Iris pigment epithelial cell (primary cell): ENCODE data around the gene MASP1.
"Not testable (repeated sequence)": the region's sequence is repeated elsewhere in the genome, so short reads cannot be mapped to it uniquely, and the experiment has no call there.

ENCODE experiments used
- DNase-seq: peaks from one replicate; pipeline ENCODE4 v3.0.0-alpha.2; 2011; ENCODE audit warnings: low read depth

The MASP1 gene

DNA sequence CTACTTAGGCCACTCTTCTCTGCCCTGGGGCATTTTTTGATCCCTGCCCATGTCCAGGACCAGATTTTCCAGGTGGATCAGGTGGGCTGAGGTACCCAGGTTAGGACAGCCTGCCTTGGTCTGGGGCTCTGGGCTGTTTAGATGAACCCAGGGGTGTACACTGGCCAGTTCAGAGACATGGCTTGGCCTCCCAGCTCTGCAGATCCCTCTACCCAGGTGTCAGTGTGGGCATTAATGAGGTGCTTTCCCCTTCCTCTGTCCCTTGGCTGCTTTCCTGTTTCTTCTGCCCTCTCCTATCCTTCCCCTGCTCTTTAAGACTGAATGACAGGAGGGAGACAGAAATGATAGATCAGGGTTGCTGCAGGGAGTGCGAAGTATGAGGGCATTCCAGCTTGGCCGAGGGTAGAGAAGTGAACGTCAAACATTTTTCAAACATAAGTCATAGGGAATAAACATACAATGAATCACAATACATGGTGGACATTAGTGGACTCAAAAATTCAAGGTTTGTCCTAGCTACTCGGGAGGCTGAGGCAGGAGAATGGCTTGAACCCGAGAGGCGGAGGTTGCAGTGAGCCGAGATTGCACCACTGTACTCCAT lies 63.8 kb downstream of the MASP1 start:
- DNase-seq = peak; percentile 92

DNA sequence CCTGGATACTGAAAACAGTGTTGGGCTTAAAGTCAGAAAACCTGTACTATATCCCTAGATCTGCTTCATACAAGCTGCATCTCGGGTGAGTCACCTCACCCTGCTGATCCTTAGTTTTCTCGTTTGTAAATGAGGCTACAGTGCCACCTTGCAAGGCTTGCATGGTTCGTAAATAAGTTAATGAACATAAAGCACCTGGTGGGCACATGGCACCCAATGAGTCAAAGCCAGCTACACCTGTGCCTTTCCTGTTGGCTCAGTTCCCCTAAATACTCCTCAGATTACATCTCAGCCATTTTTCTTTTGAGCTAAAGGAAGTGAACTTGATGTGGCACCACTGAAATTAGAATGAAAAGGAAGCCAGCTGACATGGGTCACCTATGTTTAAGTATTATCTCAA lies 67.7 kb downstream of the MASP1 start:
- DNase-seq = peak; percentile 58

DNA sequence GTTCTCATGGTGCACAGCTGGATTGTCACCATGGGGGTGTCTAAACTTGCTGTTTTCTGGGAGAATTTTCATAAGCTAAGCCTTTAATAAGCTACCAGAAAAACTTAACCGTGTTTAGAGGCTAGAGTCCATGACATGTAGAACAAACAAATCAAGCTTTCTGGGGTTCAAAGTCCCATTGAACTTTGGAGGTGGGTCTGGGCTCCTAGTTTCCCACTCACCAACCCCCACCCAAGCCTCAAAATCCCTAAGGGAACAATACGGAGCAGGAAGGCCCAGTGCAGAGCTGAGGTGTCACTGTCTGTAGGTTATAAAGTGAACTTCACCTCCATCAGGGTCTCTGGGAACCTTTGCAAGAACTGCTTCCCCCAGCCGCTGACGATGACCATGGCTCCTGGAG lies 68.7 kb downstream of the MASP1 start:
- no peak for DNase-seq

DNA sequence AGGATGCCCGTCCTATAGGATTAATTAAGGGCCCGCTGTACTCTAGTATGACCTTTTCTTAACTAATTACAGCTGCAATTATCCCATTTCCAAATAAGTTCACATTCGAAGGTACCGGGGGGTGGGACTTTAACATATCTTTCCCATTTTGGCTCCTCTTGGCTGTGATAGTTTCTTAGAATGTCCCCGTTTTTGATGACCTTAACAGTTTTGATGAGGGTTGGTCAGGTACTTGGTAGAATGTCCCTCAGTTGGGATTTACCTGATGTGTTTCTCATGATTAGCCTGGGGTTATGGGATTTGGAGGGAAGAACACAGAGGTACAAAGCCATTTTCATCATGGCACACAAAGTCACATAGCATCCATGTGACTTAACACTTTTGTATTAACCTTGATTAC lies 76.1 kb downstream of the MASP1 start:
- DNase-seq = no peak

DNA sequence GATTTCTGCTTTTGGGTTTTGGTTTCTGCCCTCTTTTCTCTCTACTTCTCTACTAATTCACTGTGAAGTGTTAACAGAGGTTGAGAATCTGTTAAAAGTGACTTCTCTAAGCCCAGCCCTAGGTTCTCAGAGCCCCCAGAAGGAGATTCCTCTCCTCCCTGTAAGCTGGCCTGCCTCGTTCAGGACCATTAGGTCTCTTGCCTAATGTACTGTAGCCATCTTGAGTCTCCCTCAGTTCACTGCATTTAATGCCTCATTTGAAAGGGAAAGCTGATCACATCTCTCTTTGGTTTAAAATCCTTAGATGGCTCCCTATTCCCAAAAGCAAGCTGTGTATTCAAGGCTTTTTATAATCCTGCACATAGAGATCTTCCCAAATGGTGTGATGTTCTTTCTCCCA lies 77.9 kb downstream of the MASP1 start:
- DNase-seq = no peak

DNA sequence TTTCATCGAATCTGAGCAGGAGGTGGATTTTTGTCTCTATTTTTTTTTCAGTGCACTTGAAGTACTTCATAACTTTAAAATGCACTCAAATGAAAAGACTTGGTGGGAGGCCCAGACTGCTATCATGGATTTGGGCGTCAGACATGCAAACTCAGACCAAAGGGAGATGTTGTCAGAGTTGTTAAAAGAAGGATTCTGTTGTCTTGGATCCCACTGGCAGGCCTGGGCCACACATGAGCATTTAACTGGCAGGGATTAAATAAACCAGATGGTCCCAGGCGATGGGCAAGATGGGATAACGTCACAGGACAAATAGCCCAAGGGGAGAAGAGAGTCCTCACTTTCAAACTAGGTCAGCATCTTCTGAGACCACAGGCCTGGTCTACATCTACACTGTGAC lies 78.8 kb downstream of the MASP1 start:
- DNase-seq = no peak

DNA sequence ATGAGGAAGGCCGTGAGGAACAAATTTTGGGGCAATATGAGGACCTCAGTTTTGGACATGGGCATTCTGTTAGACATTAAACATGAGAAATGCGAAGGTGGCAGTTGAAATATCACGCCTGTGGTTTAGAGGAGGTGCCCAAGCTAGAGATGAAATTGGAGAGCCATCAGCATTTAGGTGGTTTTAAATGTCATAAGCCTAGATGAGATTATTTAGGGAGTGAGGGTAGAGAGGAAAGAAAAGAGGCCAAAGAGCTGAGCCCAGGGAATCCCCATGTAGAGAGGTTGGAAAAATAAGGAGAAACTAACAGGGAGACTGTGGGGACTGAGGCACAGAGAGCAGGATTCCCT lies 79.4 kb downstream of the MASP1 start:
- no peak for DNase-seq

DNA sequence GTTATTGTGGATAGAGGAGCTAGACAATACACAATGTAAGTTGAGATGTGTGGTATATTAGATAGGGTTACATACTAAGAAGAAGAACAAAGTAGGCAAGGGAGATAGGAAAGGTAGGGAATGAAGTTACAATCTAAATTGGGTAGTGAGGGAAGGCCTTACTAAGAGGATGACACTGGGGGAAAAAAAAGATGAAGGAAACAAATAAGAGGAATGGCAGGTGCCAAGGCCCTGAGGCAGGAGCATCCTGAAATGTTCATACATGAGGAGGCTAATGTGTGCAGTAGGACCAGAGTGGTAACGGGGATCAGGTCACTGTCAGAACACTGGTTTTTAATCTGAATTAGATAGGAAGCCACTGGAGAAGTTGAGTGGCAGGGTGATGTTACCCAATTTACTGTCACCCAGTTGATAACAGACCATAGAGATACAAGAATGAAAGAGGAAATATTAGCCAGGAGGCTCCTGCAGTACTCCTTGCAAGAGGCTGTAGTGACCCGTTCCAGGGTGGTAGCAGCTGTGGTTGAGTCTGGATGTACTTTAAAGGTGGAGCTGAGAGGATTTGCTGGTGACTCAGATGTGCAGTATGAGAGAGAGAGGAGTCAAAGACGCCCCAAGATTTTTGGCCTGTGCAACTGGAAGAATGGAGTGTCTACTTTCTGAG lies 79.9 kb downstream of the MASP1 start:
- peak; percentile 68 for DNase-seq

DNA sequence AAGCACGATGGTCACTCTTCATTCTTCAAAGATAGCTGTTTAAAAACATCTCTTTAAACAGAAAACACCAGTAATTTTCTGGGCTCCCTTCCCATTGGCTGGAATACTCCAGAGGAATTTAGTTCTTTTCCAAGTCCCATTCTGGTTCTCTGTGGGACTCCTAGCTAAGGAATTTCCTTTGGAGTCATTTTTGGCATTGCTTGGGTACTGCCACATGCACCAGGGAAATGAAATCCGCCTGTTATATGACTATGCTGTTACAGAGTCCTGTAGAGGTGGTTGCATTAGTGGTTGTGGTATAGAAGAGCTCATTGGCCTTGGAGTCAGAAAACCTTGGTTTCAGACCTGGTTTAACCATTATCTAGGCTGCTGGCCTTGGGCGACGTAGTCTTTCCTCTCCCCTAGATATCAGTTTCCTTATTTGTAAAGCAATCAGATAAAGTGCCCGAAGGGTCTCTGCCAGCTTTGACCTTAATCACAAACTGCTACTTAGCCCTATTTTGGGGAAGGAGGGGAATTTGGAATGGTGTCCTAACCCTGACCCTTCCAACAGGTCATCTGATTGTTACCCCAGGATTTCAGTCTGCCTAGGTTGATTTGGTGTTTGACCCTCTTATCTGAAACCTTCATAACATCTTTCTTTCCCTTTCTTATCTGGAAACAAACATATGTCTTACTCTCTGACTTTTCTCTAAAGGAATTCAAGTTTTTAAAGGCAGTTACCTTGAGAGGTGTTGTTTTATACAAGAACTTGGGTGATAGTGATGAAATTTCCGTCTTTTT lies 80.8 kb downstream of the MASP1 start:
- no peak for DNase-seq

DNA sequence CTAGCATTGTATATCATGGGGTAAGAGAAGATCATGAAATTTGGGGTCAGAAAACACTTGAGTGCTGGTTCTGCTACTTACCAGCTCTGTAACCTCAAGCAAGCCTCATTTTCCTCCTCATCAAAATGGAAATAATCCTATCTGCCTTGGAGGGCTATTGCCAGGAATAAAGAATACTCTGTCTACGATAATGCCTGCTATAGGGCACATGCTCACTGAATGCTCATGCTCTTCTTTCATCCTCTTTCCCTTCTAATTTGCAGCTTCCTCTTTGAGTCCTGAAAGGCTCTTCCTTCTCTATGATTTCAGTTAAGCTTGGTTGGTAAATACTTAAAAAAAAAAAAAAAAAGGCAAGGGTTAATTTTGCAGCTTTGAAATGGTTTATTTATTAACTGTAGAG lies 81.4 kb downstream of the MASP1 start:
- DNase-seq = no peak

DNA sequence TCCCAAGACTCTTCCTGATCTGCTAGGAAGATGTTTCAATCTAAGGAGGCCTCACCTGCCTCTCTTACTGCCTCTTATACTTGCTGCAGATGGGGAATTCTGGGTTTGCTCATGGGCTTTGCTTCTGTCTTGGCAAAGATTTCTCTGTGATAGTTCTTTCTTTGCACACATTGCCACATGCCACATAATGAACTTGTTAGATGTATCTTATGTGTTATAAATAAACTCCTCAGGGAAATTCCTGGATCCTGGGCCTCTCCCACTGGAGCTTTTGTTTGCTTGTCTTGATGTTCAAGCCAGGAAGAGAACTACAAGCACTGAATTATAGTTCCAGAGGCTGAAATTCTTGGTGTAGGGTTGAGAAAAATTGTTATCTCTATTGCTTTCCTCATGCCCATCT lies 82.0 kb downstream of the MASP1 start:
- DNase-seq = no peak

DNA sequence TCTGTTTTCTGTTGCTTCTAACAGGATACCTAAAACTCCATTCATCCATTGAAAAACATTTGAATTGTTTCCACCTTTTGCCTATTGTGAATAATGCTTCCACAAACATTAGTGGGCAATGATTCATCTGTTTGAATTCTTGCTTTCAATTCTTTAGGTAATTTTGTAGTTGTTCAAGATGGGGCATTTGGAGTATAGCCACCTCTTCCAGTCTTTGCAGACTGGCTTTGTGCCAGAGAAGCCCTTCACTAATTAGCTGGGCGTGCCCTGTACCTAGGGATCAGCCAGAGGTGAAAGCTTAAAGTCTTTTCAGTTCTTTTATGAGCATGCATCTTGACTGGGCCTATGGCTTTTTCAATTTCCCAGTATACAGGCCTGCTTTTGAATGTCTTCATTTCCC lies 83.4 kb downstream of the MASP1 start:
- peak; percentile 47 for DNase-seq

DNA sequence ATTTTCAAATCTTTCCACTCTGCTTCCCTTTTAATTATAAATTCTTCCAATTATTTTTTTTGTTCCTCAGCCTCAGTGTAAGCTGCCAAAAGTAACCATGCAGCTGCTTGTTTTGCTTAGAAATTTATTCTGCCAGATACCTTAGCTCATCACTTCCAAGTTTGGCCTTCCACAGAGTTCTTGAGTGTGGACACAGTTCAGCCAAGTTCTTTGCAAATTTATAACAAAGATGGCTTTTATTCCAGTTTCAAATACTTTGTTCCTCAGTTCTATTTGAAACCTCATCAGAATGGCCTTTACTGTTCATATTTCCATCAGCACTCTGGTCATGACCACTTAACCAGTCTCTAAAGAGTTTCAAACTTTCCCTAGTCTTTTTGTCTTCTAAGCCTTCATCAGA lies 83.9 kb downstream of the MASP1 start:
- no peak for DNase-seq

DNA sequence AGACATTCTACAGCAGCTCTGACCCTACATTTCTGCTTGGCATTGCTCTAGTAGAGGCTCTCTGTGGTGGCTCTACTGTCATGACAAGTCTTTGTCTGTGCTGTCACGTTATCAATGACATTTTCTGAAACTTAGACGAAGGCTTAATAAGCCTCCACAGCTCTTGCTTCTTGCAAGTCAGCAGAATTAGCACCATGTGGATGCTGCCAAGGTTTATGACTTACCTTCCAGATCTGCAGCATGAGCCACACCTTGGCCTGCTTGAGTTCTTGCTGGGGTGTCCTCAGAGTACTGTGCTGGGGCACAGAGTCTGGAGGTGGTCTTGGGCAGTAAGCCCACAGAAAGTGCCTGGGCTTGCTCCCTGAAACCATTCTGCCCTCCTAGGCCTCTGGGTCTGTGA lies 84.5 kb downstream of the MASP1 start:
- no peak for DNase-seq

DNA sequence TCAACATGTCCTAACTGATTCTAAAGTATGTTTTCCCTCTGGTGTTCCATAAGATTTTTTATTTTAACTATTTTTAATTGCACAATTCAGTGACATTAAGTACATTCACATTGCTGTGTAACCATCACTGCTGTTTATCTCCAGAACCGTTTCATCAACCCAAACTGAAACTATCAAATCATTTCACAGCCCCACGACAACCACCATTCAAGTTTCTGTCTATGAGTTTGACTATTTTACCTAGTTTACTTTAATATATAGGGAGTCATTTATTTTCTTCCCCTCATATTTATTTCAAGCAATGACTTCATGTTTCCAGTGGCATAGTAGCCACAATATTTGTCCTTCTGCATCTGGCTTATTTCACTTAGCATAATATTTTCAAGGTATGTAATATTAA lies 85.9 kb downstream of the MASP1 start:
- DNase-seq = no peak

DNA sequence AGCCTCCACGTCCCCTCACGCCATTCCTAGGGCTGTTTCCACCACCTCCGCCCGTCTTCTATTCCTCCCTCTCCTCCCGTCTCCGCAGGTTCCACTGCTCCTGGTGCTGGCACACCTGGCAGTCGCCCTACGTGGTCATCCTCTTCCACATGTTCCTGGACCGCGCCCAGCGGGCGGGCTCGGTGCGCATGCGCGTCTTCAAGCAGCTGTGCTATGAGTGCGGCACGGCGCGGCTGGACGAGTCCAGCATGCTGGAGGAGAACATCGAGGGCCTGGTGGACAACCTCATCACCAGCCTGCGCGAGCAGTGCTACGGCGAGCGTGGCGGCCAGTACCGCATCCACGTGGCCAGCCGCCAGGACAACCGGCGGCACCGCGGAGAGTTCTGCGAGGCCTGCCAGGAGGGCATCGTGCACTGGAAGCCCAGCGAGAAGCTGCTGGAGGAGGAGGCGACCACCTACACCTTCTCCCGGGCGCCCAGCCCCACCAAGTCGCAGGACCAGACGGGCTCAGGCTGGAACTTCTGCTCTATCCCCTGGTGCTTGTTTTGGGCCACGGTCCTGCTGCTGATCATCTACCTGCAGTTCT lies 92.0 kb downstream of the MASP1 start:
- DNase-seq = not testable (repeated sequence)

DNA sequence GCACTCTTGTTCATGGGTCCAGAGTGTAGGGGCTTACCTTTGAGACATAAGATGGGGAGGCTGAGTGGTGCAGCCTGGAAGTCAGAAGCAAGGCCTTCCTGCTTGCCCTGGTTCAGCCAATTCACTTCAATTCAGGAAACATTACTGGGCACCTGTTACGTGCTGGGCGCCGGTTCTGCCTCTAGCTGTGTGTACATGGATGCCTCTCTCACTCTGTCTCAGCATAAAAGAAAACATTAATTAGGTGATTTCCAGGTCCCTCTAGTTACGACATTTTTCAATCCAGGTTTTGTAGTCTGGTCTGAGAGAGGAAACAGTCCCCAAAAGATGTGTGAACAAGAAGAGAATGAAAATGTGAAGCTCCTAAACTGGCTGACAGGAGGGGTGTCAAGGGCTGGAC lies 93.0 kb downstream of the MASP1 start:
- DNase-seq = no peak

DNA sequence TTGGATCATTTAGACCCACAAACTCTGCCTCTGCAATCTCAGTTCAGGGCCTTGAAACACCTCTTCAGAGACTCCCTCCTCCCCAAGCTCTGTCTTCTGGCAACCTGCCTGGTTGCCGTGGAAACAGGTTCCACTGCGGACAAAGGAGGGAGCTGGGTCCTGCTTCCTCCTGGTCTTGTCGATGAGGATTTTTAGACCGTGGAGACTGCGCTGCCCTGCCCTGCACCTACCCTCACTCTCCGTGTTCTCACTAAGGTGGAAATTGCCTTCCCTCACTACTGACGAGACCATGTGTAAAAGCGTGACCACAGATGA lies 94.2 kb downstream of the MASP1 start, which contains the start of gene RTP1:
Gene RTP1 (plus strand): TSS at position 152 of the 315 bp plus-strand sequence. CDS start 30 bp downstream, at position 182.
- no peak for DNase-seq

DNA sequence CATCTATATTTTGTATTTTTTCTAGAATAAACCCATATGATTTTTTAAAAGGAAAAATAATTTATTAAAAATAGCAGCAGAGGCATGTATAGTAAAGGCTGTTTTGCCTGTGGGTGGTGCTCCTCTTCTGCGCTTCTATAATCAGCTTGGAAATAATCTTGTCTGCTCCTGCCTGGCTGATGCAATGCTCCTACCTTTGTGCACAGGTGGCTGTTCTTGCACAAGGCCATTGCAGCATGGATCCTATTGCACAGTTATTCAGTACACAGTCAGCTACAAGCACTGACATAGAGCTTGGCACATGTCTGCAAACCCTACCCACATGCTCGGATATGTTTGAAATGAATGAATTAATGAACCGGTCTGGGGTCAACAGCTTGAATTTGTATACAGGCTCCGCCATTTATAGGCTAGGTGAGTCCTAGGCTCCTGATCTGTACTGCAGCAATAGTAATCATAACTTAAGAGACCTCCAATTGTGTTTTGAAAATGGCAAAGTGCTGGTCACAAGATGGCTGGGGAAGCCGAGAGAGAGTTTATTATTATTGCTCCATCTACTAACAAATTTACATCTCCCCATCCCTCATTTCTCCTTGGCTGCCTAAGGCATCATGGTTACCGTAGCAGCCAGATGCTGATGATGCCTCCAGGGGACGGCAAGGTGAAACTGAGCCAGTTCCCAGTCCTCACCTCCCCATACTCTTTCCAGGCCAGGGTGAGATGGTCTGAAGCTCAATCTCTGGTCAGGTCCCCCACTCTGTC lies 94.8 kb downstream of the MASP1 start:
- DNase-seq = no peak

DNA sequence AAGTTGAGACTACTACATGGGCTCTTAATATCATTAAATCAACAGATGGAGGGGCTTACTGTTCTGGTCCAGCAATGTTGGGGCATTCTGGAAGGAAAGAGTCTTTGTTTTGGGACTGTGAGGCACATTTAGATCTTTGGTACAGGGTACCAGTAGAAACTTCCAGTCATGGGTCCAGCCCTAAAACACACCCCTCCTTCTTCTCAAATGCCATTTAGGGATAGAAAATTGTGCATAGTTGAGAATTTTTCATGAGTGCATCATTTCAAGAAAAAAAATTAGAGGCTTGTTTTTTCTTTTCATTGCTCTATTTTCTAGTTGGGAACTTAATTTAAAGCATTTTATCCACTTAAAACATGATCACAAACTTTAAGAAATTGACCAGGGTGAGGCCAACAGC lies 98.4 kb downstream of the MASP1 start:
- no peak for DNase-seq

DNA sequence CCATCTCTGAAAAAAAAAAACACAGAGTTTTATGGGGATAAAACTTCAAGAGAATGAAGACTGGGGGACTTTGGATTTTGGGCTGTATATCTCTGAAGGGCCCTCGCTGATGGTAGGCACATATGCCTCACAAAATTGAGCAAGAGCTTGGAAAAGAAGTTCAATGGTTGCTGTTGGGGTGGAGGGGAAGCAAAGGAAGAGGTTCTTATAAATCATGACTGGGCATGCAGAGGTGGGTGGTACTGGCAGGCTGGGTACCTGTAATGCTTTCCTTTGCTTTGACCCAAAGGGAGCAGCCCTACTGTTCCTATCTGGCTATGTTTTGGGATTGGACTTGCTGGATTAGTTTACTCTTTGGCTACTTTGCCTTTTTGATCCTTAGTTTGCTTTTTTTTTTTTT lies 100.3 kb downstream of the MASP1 start:
- DNase-seq = no peak

DNA sequence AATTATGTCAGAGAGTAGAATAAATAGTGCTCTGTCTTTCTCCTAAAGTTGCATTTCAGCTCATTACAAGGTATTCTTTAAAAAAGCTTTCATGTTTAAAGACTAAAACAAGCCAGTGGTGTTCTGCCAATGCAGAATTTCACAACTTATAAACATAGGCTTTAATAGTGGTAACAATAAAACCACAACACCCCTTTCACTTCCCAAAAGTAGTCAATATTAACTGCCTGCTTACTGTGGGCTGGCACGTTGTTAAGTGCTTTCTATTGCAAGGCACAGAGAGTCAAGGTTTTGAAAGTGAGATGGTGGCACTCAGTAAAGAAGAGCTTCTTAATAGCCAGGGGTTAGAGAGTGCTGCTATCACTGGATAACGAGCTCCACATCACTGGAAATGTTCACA lies 102.6 kb downstream of the MASP1 start:
- DNase-seq = peak; percentile 55
